C4-2B (cell line): ENCODE measurements around the gene ETV6.

ENCODE experiments used
- ZFX ChIP-seq: fragments of 450-650 bp; IDR thresholded peaks from 2 replicates; pipeline ENCODE4 v1.6.1; 2017
- TF ChIP-seq, protein P1 (sequence below): fragments of 450-650 bp; conservative IDR thresholded peaks from 2 replicates; pipeline ENCODE4 v1.5.1; 2017; ENCODE audit warnings: mild to moderate bottlenecking

GRCh38 chr12:11891754-11892386 is 242.4 kb downstream of the ETV6 start:
- TF ChIP-seq, protein P1, sequence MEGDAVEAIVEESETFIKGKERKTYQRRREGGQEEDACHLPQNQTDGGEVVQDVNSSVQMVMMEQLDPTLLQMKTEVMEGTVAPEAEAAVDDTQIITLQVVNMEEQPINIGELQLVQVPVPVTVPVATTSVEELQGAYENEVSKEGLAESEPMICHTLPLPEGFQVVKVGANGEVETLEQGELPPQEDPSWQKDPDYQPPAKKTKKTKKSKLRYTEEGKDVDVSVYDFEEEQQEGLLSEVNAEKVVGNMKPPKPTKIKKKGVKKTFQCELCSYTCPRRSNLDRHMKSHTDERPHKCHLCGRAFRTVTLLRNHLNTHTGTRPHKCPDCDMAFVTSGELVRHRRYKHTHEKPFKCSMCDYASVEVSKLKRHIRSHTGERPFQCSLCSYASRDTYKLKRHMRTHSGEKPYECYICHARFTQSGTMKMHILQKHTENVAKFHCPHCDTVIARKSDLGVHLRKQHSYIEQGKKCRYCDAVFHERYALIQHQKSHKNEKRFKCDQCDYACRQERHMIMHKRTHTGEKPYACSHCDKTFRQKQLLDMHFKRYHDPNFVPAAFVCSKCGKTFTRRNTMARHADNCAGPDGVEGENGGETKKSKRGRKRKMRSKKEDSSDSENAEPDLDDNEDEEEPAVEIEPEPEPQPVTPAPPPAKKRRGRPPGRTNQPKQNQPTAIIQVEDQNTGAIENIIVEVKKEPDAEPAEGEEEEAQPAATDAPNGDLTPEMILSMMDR: peak; percentile 31
- TF ChIP-seq ZFX: no peak
